AG04450 (cell line): ENCODE results near the gene IL1A. TPM values are rescaled to one million over a fixed set of nuclear protein-coding genes. Genes with fewer than 3 reads are reported as not detected.

ENCODE experiments used
- CTCF ChIA-PET: fragments of 300-600, 350-600 bp; formaldehyde crosslinking; extraction: SDS; loops from one replicate; lab custom pipeline; 2022; ENCODE audit warnings: antibody characterized with exemption, inconsistent platforms; lab: Charles Lee
- POLR2A ChIA-PET: fragments of 350-600 bp; formaldehyde crosslinking; extraction: SDS; loops from one replicate; lab custom pipeline; 2021; ENCODE audit warnings: antibody characterized with exemption, inconsistent platforms; lab: Yijun Ruan, JAX
- DNase-seq: peaks from one replicate; pipeline ENCODE4 v3.0.0-alpha.2; 2011; ENCODE audit warnings: low read depth, low spot score
- H3K27ac ChIP-seq: one replicate; pipeline ENCODE4 v1.5.1; 2012; ENCODE audit warnings: low read depth, low read length, control low read depth
- H3K27me3 ChIP-seq: one replicate; pipeline ENCODE4 v1.6.0; 2012; ENCODE audit warnings: low read length; ENCODE audit not compliant: control insufficient read depth, insufficient read depth
- H3K4me3 ChIP-seq: 2 replicates; pipeline ENCODE4 v1.5.1; 2011; ENCODE audit warnings: mild to moderate bottlenecking, low read depth, low read length, control low read depth
- H3K9me3 ChIP-seq: 2 replicates; pipeline ENCODE4 v1.5.1; 2012; ENCODE audit warnings: low read length; ENCODE audit not compliant: control insufficient read depth, insufficient read depth
- CTCF ChIP-seq: IDR thresholded peaks from 2 replicates; pipeline ENCODE4 v1.5.1; 2011; ENCODE audit warnings: low read depth, low read length, control low read depth, inconsistent platforms
- polyA plus RNA-seq: library from polyadenylated mRNA; depleted of rRNA; stranded (reverse); fragments of >200 nt; gene quantifications from 2 replicates; pipeline ENCODE4 v1.2.3, GENCODE V29; 2011

IL1A gene
- polyA plus RNA-seq, 1 experiment: 0.51 TPM

GRCh38 chr2:112824694-112825085 lies 40.4 kb upstream of the IL1A start:
- no peak for DNase-seq
- ChIA-PET POLR2A (no interaction called here), CTCF (no interaction called here)
- Histone ChIP-seq H3K9me3 (no peaks in the 10 kb centered on the region), H3K4me3 (no peak overlapping the region), H3K27me3 (no peaks in the 10 kb centered on the region), H3K27ac (no peak overlapping the region)
- no peak for TF ChIP-seq CTCF

GRCh38 chr2:112821682-112822081 lies 37.4 kb upstream of the IL1A start:
- no peak for DNase-seq
- no peak for TF ChIP-seq CTCF
- Histone ChIP-seq H3K27me3 (no peaks in the 10 kb centered on the region), H3K4me3 (no peak overlapping the region), H3K27ac (no peak overlapping the region), H3K9me3 (no peaks in the 10 kb centered on the region)
- CTCF ChIA-PET: no interaction called here
- POLR2A ChIA-PET: no interaction called here

GRCh38 chr2:112821142-112821541 lies 36.8 kb upstream of the IL1A start:
- CTCF ChIA-PET: no interaction called here
- Histone ChIP-seq H3K4me3 (no peak overlapping the region), H3K27me3 (no peaks in the 10 kb centered on the region), H3K27ac (no peak overlapping the region), H3K9me3 (no peaks in the 10 kb centered on the region)
- DNase-seq: no peak
- TF ChIP-seq CTCF: no peak
- POLR2A ChIA-PET: no interaction called here

- Histone ChIP-seq H3K9me3 (no peaks in the 10 kb centered on the region), H3K27me3 (no peaks in the 10 kb centered on the region), H3K4me3 (no peak overlapping the region), H3K27ac (no peak overlapping the region)
- POLR2A ChIA-PET: no interaction called here
- CTCF ChIA-PET: no interaction called here
- DNase-seq: no peak
- no peak for TF ChIP-seq CTCF
Measured at GRCh38 chr2:112820343-112820742, 36.0 kb upstream of the IL1A start.

GRCh38 chr2:112819081-112819480 lies 34.8 kb upstream of the IL1A start:
- Histone ChIP-seq H3K27me3 (no peaks in the 10 kb centered on the region), H3K4me3 (no peak overlapping the region), H3K27ac (no peak overlapping the region), H3K9me3 (no peaks in the 10 kb centered on the region)
- ChIA-PET POLR2A (interaction anchor here (0.7 kb wide), 1 partner anchor 269 kb away, joined by 3 read pairs; no protein-coding TSS in a partner anchor), CTCF (interaction anchor here (0.9 kb wide), 1 partner anchor 70 kb away, joined by 3 read pairs; no protein-coding TSS in a partner anchor)
- DNase-seq: no peak
- TF ChIP-seq CTCF: no peak
